ENCODE measurements around the gene BIRC5.

Gene BIRC5

DNA sequence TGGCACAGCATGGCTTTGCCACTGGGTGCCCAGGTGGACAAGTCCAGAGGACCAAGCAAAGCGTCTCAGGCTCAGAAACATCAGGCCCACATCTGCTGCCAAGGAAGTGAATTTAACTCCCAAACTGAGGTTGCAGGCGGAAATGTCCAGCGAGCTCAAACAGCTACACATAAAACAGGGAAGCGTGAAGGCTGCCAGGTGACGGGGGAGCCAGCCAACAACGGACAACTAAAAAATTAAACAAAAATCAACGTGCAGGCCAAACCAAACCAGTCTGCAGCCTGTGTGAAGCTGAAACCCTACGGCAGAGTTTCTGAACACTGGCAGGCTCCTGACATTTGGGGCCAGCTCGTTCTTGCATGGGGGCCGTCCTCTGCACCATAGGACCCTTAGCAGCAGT lies 29.7 kb upstream of the BIRC5 start:
- DNase-seq = no peak

DNA sequence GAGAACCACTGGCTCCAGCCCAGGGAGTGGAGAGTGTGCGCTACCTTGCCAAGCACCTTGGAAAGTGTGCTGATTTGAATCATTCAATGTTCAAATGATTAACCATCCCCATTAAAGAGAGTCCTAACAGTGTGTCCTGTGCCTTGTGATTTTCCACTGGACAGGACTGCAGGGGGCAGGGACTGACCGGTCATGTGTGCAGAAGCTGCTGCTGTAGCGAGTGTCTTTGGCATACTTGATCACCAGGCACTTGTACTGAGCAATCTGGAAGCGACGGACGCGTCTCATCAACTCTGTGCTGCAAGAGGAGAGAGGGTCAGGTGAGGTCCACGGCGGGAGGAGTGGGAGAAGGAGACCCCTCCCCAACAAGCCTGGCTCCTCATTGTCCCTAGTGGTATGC lies 29.2 kb upstream of the BIRC5 start:
- no peak for DNase-seq

DNA sequence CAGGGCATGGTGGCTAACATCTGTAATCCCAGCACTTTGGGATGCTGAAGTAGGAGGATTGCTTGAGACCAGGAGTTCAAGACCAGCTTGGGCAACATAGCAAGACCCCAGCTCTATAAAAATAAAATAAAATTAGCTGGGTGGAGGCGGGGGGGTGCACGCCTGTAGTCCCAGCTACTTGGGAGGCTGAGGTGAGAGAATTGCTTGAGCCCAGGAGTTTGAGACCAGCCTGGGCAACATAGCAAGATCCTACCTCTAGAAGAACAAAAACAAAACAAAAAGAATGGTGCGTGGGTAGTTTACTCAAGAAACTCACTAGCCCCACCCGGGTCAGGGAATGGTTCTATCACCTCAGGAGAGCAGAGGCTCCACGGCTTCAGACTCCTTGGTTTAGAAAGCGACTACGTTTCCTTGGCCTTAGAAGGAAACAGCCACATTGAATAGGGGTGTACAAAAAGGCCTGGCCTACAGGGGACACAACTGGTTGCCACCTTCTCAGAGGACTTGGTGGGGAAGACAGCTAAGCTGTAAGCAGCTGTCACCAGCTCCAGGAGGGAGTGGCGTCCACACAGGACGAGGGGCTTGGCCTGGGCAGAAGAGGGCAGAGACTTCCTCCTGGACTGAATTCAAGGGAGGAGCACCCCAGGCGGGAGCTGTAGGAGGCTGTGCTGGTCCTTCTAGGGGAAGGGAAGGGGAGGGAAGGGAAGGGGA lies 27.9 kb upstream of the BIRC5 start:
- DNase-seq = peak in 1 of 2 donors; percentile 10

DNA sequence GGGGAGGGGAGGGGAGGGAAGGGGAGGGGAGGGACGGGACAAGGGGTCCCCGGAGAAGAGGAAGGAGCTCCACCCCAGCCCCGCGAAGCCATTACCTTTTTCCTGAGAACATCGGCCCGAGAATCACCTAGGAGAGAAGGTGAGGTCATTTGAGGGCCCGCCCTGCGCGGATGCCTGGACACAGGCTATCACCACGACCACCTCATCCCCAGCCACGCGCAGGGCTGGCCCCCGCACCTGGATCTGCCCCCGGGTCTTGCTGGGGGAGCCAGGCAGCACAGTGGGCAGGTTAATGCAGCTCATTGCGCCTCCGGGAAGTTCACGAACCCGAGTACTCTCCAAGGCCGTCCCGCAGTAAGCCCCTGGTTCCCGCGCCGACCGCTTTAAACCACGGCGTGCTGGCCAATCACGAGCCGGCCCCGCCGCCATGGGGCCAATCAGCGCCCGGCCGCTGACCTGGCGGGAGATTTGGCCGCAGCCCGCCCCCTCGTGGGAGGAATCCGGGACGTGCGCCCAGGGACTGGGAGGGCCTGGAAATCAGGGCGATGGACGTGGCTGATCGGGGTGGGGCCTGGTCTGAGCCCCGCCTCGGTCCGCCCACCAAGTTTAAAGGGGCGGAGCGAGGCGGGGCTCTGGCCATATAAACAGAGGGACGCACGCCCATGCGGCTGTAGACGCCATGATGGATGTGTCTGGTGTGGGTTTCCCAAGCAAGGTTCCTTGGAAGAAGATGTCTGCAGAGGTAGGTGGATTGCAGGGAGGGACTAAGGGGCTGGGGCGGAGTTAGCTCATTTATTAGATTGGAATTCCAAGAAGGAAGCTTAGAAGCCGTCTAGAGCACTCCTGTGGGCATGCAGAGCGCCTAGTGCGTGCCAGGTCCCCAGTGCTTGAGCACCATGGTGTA lies 27.1 kb upstream of the BIRC5 start, which contains the start of the genes AFMID and TK1:
AFMID (plus strand) TSS at position 671 of the 904 bp plus-strand sequence; CDS start at position 680, 9 bp downstream.
TK1 (minus strand) TSS at position 361 of the 904 bp plus-strand sequence; CDS start at position 303, 58 bp downstream.
- peak; percentile 86 to 90 for DNase-seq

DNA sequence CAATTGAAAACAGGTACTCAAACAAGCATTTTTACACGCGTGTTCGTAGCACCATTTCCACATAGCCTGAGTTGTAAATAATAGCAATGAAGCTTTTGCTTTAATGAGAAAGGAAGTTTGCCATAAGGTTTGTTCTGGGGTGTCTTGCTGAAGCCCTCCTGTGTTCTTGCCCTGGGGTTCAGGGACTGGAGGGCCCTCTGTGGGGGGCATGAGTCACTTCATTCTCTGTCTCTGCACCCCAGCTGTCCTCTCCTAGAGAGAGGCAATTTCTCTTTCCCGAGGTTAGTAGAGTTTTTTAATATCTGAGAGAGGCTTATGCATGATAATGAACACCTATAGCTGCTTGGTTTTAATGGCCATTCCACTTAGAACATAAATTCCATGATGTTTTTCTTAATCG lies 17.3 kb upstream of the BIRC5 start:
- DNase-seq = no peak

DNA sequence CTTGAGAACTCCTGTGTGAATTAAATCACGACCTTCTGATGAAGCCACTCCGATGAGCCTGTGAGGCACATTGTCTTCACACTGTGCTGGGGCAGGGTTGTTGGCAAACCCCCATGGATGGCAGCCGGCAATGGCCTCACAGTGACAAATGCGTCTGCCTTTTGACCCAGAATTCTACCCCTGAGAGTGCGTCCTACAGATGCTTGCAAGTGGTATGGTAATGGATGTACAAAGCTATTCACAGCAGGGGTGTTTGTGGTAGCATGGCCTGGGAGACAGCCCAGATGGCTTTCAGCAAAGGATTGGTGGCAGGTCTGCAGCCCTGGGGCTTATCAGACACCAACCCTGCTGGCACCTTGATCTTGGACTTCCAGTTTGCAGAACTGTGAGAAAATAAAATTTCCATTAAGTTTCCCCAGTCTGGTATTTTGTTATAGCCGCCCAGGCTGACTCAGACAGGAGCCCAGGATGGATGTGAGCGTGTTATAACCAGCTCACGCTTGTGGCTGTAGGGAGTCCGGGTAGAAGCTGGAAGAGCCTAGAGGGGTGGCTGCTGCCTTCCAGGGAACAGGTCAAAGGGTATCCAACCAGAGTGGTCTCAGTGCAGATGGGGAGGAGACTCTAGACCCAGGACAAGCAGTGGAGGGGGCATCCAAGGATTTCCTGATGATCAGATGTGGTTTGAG lies 16.8 kb upstream of the BIRC5 start:
- DNase-seq = no peak

- DNase-seq = no peak
These were observed 13.6 kb upstream of the BIRC5 start for GRCh38 chr17:78200451-78200850.

- DNase-seq = no peak
These were observed 11.4 kb upstream of the BIRC5 start for GRCh38 chr17:78202666-78203065.

- DNase-seq = no peak
These were observed 9.5 kb upstream of the BIRC5 start for GRCh38 chr17:78204387-78205123.

- no peak for DNase-seq
These were observed 8.8 kb upstream of the BIRC5 start for GRCh38 chr17:78205124-78205775.

- DNase-seq = no peak
These were observed 7.8 kb upstream of the BIRC5 start for GRCh38 chr17:78206298-78206697.

DNA sequence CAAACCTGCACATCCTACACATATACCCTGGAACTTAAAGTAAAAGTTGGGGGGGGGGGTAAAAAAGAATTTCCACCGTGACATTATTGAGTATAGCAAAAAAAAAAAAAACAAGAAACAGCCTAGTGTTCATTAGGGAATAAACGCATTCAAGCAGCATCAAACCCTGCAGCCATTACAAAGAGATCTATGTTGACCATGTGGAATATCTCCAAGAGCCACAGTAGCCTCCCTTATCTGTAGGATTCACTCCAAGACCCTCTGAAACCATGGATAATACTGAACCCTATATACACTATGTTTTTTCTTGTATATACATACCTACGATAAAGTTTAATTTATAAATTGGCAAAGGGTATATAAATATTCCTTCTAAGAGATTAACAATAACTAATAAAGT lies 5.6 kb upstream of the BIRC5 start:
- no peak for DNase-seq

- no peak for DNase-seq
These were observed 3.9 kb upstream of the BIRC5 start for GRCh38 chr17:78210111-78210510.

DNA sequence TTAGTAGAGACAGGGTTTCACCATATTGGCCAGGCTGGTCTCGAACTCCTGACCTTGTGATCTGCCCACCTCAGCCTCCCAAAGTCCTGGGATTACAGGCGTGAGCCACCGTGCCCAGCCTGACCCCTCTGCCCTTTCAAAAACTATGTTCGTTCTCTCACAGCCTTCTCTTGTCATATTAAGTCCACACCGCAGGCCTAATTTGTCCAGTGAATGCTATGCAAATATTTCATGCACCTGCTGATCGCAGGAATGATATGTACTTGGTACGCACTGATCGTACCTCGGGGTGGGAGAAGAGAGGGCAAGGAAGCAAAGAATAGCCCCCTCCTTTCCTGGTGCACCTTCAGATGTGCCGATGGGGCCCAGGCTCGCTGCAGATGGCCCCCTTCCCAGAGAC lies 3.0 kb upstream of the BIRC5 start:
- no peak for DNase-seq

- DNase-seq = no peak
These were observed 631 bp downstream of the BIRC5 start for GRCh38 chr17:78214706-78215061.

DNA sequence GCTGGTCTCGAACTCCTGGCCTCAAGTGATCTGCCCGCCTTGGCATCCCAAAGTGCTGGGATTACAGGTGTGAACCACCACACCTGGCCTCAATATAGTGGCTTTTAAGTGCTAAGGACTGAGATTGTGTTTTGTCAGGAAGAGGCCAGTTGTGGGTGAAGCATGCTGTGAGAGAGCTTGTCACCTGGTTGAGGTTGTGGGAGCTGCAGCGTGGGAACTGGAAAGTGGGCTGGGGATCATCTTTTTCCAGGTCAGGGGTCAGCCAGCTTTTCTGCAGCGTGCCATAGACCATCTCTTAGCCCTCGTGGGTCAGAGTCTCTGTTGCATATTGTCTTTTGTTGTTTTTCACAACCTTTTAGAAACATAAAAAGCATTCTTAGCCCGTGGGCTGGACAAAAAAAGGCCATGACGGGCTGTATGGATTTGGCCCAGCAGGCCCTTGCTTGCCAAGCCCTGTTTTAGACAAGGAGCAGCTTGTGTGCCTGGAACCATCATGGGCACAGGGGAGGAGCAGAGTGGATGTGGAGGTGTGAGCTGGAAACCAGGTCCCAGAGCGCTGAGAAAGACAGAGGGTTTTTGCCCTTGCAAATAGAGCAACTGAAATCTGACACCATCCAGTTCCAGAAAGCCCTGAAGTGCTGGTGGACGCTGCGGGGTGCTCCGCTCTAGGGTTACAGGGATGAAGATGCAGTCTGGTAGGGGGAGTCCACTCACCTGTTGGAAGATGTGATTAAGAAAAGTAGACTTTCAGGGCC lies 5.5 kb downstream of the BIRC5 start:
- no peak for DNase-seq

DNA sequence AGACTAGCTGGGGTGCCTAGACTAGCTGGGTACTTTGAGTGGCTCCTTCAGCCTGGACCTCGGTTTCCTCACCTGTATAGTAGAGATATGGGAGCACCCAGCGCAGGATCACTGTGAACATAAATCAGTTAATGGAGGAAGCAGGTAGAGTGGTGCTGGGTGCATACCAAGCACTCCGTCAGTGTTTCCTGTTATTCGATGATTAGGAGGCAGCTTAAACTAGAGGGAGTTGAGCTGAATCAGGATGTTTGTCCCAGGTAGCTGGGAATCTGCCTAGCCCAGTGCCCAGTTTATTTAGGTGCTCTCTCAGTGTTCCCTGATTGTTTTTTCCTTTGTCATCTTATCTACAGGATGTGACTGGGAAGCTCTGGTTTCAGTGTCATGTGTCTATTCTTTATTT lies 9.0 kb downstream of the BIRC5 start:
- DNase-seq = no peak

- no peak for DNase-seq
These were observed 9.7 kb downstream of the BIRC5 start for GRCh38 chr17:78223765-78224164.

GRCh38 chr17:78224231-78225087 lies 10.4 kb downstream of the BIRC5 start:
- no peak for DNase-seq

- DNase-seq = no peak
These were observed 11.2 kb downstream of the BIRC5 start for GRCh38 chr17:78225088-78225865.

All from bone marrow (tissue), 2 donors.